Measurements from ENCODE around the gene RPUSD3.
A peak's percentile ranks its signal among the peaks of the same experiment; 100 is the strongest.

Gene RPUSD3

GRCh38 chr3:9797196-9797945, 46.4 kb downstream of the RPUSD3 start:
- DNase-seq: no peak

- no peak for DNase-seq
Measured at GRCh38 chr3:9795207-9795606, 48.6 kb downstream of the RPUSD3 start.

- no peak for DNase-seq
Measured at GRCh38 chr3:9794400-9794799, 49.4 kb downstream of the RPUSD3 start.

GRCh38 chr3:9793161-9793781, 50.5 kb downstream of the RPUSD3 start:
- peak in 1 of 2 experiments; percentile 35 for DNase-seq

GRCh38 chr3:9792405-9793160, 51.2 kb downstream of the RPUSD3 start, which contains the start of the genes ARPC4 and TADA3:
Gene ARPC4 (plus strand): TSS chr3:9793082. CDS start chr3:9793122, 40 bp downstream.
Gene TADA3 (minus strand): TSS chr3:9792473. CDS start chr3:9791466, 1,007 bp downstream.
- peak; percentile 89 to 92 for DNase-seq

GRCh38 chr3:9791790-9792404, 51.9 kb downstream of the RPUSD3 start:
- DNase-seq: no peak

- DNase-seq: no peak
Measured at GRCh38 chr3:9791127-9791526, 52.7 kb downstream of the RPUSD3 start.
